ENCODE results near the gene ARIH2.

ARIH2 gene

GRCh38 chr3:49017971-49018706, 99.5 kb downstream of the ARIH2 start, which contains the start of gene DALRD3:
Gene DALRD3 (minus strand): TSS chr3:49018580. CDS start chr3:49018564, 16 bp downstream.
- H3K4me1 ChIP-seq (ENCODE audit: control insufficient read depth in 2 of 2, insufficient read depth in 2 of 2, low read length in 2 of 2) = peaks cover 21 to 40% of the 10 kb centered on the region in 2 donors
- peaks cover 28 to 37% of the 10 kb centered on the region in 2 donors for H3K36me3 ChIP-seq (ENCODE audit: control insufficient read depth in 2 of 2, insufficient read depth in 2 of 2, low read length in 2 of 2)
- H3K9ac ChIP-seq (ENCODE audit: low read depth in 1 of 2, low read length in 2 of 2) = peak within 1 kb of the TSS; percentile 81 to 99
- no peaks in the 10 kb centered on the region for H3K9me3 ChIP-seq (ENCODE audit: control insufficient read depth in 2 of 2, low read length in 2 of 2)
- no peaks in the 10 kb centered on the region for H3K27me3 ChIP-seq (ENCODE audit: control insufficient read depth in 2 of 2, insufficient read depth in 2 of 2, low read length in 2 of 2)
- peak within 1 kb of the TSS; percentile 100 for H3K27ac ChIP-seq (ENCODE audit: low read depth in 2 of 2, low read length in 2 of 2)
- peak within 1 kb of the TSS; percentile 80 to 82 for H3K4me3 ChIP-seq (ENCODE audit: low read length in 2 of 2)

- peaks cover 23 to 31% of the 10 kb centered on the region in 2 donors for H3K36me3 ChIP-seq (ENCODE audit: control insufficient read depth in 2 of 2, insufficient read depth in 2 of 2, low read length in 2 of 2)
- peak overlapping the region; percentile 80 to 82 for H3K4me3 ChIP-seq (ENCODE audit: low read length in 2 of 2)
- H3K27ac ChIP-seq (ENCODE audit: low read depth in 2 of 2, low read length in 2 of 2) = peak overlapping the region; percentile 88 to 100
- H3K9me3 ChIP-seq (ENCODE audit: control insufficient read depth in 2 of 2, low read length in 2 of 2) = no peaks in the 10 kb centered on the region
- no peaks in the 10 kb centered on the region for H3K27me3 ChIP-seq (ENCODE audit: control insufficient read depth in 2 of 2, insufficient read depth in 2 of 2, low read length in 2 of 2)
- H3K4me1 ChIP-seq (ENCODE audit: control insufficient read depth in 2 of 2, insufficient read depth in 2 of 2, low read length in 2 of 2) = peaks cover 23 to 37% of the 10 kb centered on the region in 2 donors
- H3K9ac ChIP-seq (ENCODE audit: low read depth in 1 of 2, low read length in 2 of 2) = peak overlapping the region; percentile 81 to 99
Measured at GRCh38 chr3:49018707-49019006, 100.0 kb downstream of the ARIH2 start.

GRCh38 chr3:49019941-49020329, 101.3 kb downstream of the ARIH2 start:
- H3K27me3 ChIP-seq (ENCODE audit: control insufficient read depth in 2 of 2, insufficient read depth in 2 of 2, low read length in 2 of 2) = no peaks in the 10 kb centered on the region
- peaks cover 23 to 37% of the 10 kb centered on the region in 2 donors for H3K4me1 ChIP-seq (ENCODE audit: control insufficient read depth in 2 of 2, insufficient read depth in 2 of 2, low read length in 2 of 2)
- H3K27ac ChIP-seq (ENCODE audit: low read depth in 2 of 2, low read length in 2 of 2) = peak overlapping the region; percentile 100
- peak overlapping the region; percentile 82 to 95 for H3K4me3 ChIP-seq (ENCODE audit: low read length in 2 of 2)
- H3K36me3 ChIP-seq (ENCODE audit: control insufficient read depth in 2 of 2, insufficient read depth in 2 of 2, low read length in 2 of 2) = peaks cover 27 to 33% of the 10 kb centered on the region in 2 donors
- no peaks in the 10 kb centered on the region for H3K9me3 ChIP-seq (ENCODE audit: control insufficient read depth in 2 of 2, low read length in 2 of 2)
- H3K9ac ChIP-seq (ENCODE audit: low read depth in 1 of 2, low read length in 2 of 2) = peak overlapping the region; percentile 96 to 99

GRCh38 chr3:49020330-49021212, 101.9 kb downstream of the ARIH2 start:
- Histone ChIP-seq H3K27ac (ENCODE audit: low read depth in 2 of 2, low read length in 2 of 2) (peak overlapping the region; percentile 100), H3K4me3 (ENCODE audit: low read length in 2 of 2) (peak overlapping the region; percentile 82 to 95), H3K9ac (ENCODE audit: low read depth in 1 of 2, low read length in 2 of 2) (peak overlapping the region; percentile 96 to 99), H3K4me1 (ENCODE audit: control insufficient read depth in 2 of 2, insufficient read depth in 2 of 2, low read length in 2 of 2) (peaks cover 25 to 37% of the 10 kb centered on the region in 2 donors), H3K9me3 (ENCODE audit: control insufficient read depth in 2 of 2, low read length in 2 of 2) (no peaks in the 10 kb centered on the region), H3K36me3 (ENCODE audit: control insufficient read depth in 2 of 2, insufficient read depth in 2 of 2, low read length in 2 of 2) (peaks cover 28 to 33% of the 10 kb centered on the region in 2 donors), H3K27me3 (ENCODE audit: control insufficient read depth in 2 of 2, insufficient read depth in 2 of 2, low read length in 2 of 2) (no peaks in the 10 kb centered on the region)

GRCh38 chr3:49021213-49021812, 102.7 kb downstream of the ARIH2 start:
- Histone ChIP-seq H3K9ac (ENCODE audit: low read depth in 1 of 2, low read length in 2 of 2) (peak overlapping the region; percentile 96 to 99), H3K9me3 (ENCODE audit: control insufficient read depth in 2 of 2, low read length in 2 of 2) (no peaks in the 10 kb centered on the region), H3K4me3 (ENCODE audit: low read length in 2 of 2) (peak overlapping the region; percentile 82 to 95), H3K27ac (ENCODE audit: low read depth in 2 of 2, low read length in 2 of 2) (peak overlapping the region; percentile 100), H3K4me1 (ENCODE audit: control insufficient read depth in 2 of 2, insufficient read depth in 2 of 2, low read length in 2 of 2) (peaks cover 26 to 37% of the 10 kb centered on the region in 2 donors), H3K36me3 (ENCODE audit: control insufficient read depth in 2 of 2, insufficient read depth in 2 of 2, low read length in 2 of 2) (peaks cover 25 to 33% of the 10 kb centered on the region in 2 donors), H3K27me3 (ENCODE audit: control insufficient read depth in 2 of 2, insufficient read depth in 2 of 2, low read length in 2 of 2) (no peaks in the 10 kb centered on the region)

GRCh38 chr3:49021813-49022687, 103.4 kb downstream of the ARIH2 start, which contains the start of gene NDUFAF3:
Gene NDUFAF3 (plus strand): TSS chr3:49022121. CDS start chr3:49022145, 24 bp downstream.
- peak within 1 kb of the TSS; percentile 96 to 99 for H3K9ac ChIP-seq (ENCODE audit: low read depth in 1 of 2, low read length in 2 of 2)
- H3K9me3 ChIP-seq (ENCODE audit: control insufficient read depth in 2 of 2, low read length in 2 of 2) = no peaks in the 10 kb centered on the region
- H3K36me3 ChIP-seq (ENCODE audit: control insufficient read depth in 2 of 2, insufficient read depth in 2 of 2, low read length in 2 of 2) = peaks cover 29 to 37% of the 10 kb centered on the region in 2 donors
- H3K27me3 ChIP-seq (ENCODE audit: control insufficient read depth in 2 of 2, insufficient read depth in 2 of 2, low read length in 2 of 2) = no peaks in the 10 kb centered on the region
- peak within 1 kb of the TSS; percentile 82 to 95 for H3K4me3 ChIP-seq (ENCODE audit: low read length in 2 of 2)
- peak within 1 kb of the TSS; percentile 100 for H3K27ac ChIP-seq (ENCODE audit: low read depth in 2 of 2, low read length in 2 of 2)
- H3K4me1 ChIP-seq (ENCODE audit: control insufficient read depth in 2 of 2, insufficient read depth in 2 of 2, low read length in 2 of 2) = peaks cover 25 to 35% of the 10 kb centered on the region in 2 donors

- peak overlapping the region; percentile 91 to 99 for H3K9ac ChIP-seq (ENCODE audit: low read depth in 1 of 2, low read length in 2 of 2)
- peak overlapping the region; percentile 100 for H3K27ac ChIP-seq (ENCODE audit: low read depth in 2 of 2, low read length in 2 of 2)
- H3K36me3 ChIP-seq (ENCODE audit: control insufficient read depth in 2 of 2, insufficient read depth in 2 of 2, low read length in 2 of 2) = peaks cover 29 to 43% of the 10 kb centered on the region in 2 donors
- no peaks in the 10 kb centered on the region for H3K27me3 ChIP-seq (ENCODE audit: control insufficient read depth in 2 of 2, insufficient read depth in 2 of 2, low read length in 2 of 2)
- H3K4me1 ChIP-seq (ENCODE audit: control insufficient read depth in 2 of 2, insufficient read depth in 2 of 2, low read length in 2 of 2) = peaks cover 18 to 28% of the 10 kb centered on the region in 2 donors
- no peaks in the 10 kb centered on the region for H3K9me3 ChIP-seq (ENCODE audit: control insufficient read depth in 2 of 2, low read length in 2 of 2)
- peak overlapping the region; percentile 82 to 95 for H3K4me3 ChIP-seq (ENCODE audit: low read length in 2 of 2)
Measured at GRCh38 chr3:49022688-49023171, 104.1 kb downstream of the ARIH2 start.

- peaks cover 29 to 43% of the 10 kb centered on the region in 2 donors for H3K36me3 ChIP-seq (ENCODE audit: control insufficient read depth in 2 of 2, insufficient read depth in 2 of 2, low read length in 2 of 2)
- peaks cover 25 to 34% of the 10 kb centered on the region in 2 donors for H3K4me1 ChIP-seq (ENCODE audit: control insufficient read depth in 2 of 2, insufficient read depth in 2 of 2, low read length in 2 of 2)
- H3K9me3 ChIP-seq (ENCODE audit: control insufficient read depth in 2 of 2, low read length in 2 of 2) = no peaks in the 10 kb centered on the region
- H3K27ac ChIP-seq (ENCODE audit: low read depth in 2 of 2, low read length in 2 of 2) = no peak overlapping the region
- no peak overlapping the region for H3K9ac ChIP-seq (ENCODE audit: low read depth in 1 of 2, low read length in 2 of 2)
- H3K4me3 ChIP-seq (ENCODE audit: low read length in 2 of 2) = no peak overlapping the region
- no peaks in the 10 kb centered on the region for H3K27me3 ChIP-seq (ENCODE audit: control insufficient read depth in 2 of 2, insufficient read depth in 2 of 2, low read length in 2 of 2)
Measured at GRCh38 chr3:49023775-49024174, 105.1 kb downstream of the ARIH2 start.

- Histone ChIP-seq H3K27me3 (ENCODE audit: control insufficient read depth in 2 of 2, insufficient read depth in 2 of 2, low read length in 2 of 2) (no peaks in the 10 kb centered on the region), H3K27ac (ENCODE audit: low read depth in 2 of 2, low read length in 2 of 2) (no peak overlapping the region), H3K9me3 (ENCODE audit: control insufficient read depth in 2 of 2, low read length in 2 of 2) (no peaks in the 10 kb centered on the region), H3K4me3 (ENCODE audit: low read length in 2 of 2) (no peak overlapping the region), H3K4me1 (ENCODE audit: control insufficient read depth in 2 of 2, insufficient read depth in 2 of 2, low read length in 2 of 2) (peaks cover 30 to 32% of the 10 kb centered on the region in 2 donors), H3K36me3 (ENCODE audit: control insufficient read depth in 2 of 2, insufficient read depth in 2 of 2, low read length in 2 of 2) (peaks cover 29 to 43% of the 10 kb centered on the region in 2 donors), H3K9ac (ENCODE audit: low read depth in 1 of 2, low read length in 2 of 2) (no peak overlapping the region)
Measured at GRCh38 chr3:49024449-49024848, 105.8 kb downstream of the ARIH2 start.
